C4-2B (cell line): ENCODE measurements around the gene PCDH9.

Source experiments
- ZFX ChIP-seq: fragments of 450-650 bp; IDR thresholded peaks from 2 replicates; pipeline ENCODE4 v1.6.1; 2017
- TF ChIP-seq, protein P1 (sequence below): fragments of 450-650 bp; conservative IDR thresholded peaks from 2 replicates; pipeline ENCODE4 v1.5.1; 2017; ENCODE audit warnings: mild to moderate bottlenecking

GRCh38 chr13:66443926-66444325, 786.2 kb downstream of the PCDH9 start:
- TF ChIP-seq, protein P1, sequence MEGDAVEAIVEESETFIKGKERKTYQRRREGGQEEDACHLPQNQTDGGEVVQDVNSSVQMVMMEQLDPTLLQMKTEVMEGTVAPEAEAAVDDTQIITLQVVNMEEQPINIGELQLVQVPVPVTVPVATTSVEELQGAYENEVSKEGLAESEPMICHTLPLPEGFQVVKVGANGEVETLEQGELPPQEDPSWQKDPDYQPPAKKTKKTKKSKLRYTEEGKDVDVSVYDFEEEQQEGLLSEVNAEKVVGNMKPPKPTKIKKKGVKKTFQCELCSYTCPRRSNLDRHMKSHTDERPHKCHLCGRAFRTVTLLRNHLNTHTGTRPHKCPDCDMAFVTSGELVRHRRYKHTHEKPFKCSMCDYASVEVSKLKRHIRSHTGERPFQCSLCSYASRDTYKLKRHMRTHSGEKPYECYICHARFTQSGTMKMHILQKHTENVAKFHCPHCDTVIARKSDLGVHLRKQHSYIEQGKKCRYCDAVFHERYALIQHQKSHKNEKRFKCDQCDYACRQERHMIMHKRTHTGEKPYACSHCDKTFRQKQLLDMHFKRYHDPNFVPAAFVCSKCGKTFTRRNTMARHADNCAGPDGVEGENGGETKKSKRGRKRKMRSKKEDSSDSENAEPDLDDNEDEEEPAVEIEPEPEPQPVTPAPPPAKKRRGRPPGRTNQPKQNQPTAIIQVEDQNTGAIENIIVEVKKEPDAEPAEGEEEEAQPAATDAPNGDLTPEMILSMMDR: no peak
- TF ChIP-seq ZFX: no peak
